ENCODE measurements around the gene EBF3. TPM values are rescaled to one million over a fixed set of nuclear protein-coding genes. Genes with fewer than 3 reads are reported as not detected.

The EBF3 gene
- total and polyA plus RNA-seq, 2 experiments from 2014 or later = 0.22 to 0.77 TPM

DNA sequence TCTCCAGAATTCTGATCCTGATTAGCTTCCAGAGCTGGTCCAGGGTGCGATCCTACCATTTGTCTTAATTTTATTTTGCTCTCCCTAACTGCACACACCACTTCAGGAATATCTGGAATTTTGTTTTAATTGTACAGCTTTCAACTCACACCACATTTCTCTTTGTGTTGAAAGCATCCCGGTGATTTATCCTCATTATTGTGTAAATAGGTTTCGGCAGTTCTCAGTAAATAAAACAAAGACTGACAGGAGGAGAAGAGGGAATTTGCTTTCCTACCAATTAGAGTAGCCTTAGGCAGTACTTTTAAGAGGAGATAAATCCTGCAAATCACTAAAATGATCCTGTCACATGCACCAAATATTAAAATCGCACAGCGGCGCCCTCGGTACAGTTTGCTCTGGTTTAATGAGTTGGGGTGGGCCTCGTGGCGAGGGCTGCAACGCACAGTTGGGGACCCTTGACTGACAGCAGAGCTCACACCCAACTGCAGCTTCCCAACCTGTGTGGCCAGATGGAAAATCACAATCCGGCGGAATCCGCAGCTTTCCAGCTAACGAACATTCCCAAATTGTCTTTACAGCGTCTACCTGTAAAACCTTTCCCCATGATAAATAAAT lies 62.6 kb downstream of the EBF3 start:
- no peaks in the 10 kb centered on the region for H3K36me3 ChIP-seq (replicated peaks; ENCODE audit: insufficient read depth, low read depth)
- H2AFZ ChIP-seq = no peak overlapping the region
- 54% methylated on average over 15 of the region's 15 CpGs for WGBS (ENCODE audit: low lambda C conversion rate, missing lambda C conversion rate)
- peaks cover 35% of the 10 kb centered on the region for H3K27me3 ChIP-seq
- no peaks in the 10 kb centered on the region for H3K79me2 ChIP-seq
- TF ChIP-seq EZH2 (IDR thresholded peaks at IDR 0.05; ENCODE audit: borderline replicate concordance) (no peak), EZH2phosphoT487 (IDR thresholded peaks at IDR 0.05; ENCODE audit: low read depth, severe bottlenecking, unreplicated experiment) (no peak)
- TF ChIP-seq, protein P1, sequence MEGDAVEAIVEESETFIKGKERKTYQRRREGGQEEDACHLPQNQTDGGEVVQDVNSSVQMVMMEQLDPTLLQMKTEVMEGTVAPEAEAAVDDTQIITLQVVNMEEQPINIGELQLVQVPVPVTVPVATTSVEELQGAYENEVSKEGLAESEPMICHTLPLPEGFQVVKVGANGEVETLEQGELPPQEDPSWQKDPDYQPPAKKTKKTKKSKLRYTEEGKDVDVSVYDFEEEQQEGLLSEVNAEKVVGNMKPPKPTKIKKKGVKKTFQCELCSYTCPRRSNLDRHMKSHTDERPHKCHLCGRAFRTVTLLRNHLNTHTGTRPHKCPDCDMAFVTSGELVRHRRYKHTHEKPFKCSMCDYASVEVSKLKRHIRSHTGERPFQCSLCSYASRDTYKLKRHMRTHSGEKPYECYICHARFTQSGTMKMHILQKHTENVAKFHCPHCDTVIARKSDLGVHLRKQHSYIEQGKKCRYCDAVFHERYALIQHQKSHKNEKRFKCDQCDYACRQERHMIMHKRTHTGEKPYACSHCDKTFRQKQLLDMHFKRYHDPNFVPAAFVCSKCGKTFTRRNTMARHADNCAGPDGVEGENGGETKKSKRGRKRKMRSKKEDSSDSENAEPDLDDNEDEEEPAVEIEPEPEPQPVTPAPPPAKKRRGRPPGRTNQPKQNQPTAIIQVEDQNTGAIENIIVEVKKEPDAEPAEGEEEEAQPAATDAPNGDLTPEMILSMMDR (IDR thresholded peaks at IDR 0.05; ENCODE audit: poor library complexity) = no peak
- H3K4me1 ChIP-seq (ENCODE audit: insufficient read depth) = no peaks in the 10 kb centered on the region
- H3K4me3 ChIP-seq = no peak overlapping the region
- H4K20me1 ChIP-seq (ENCODE audit: insufficient read depth, poor library complexity, severe bottlenecking) = no peaks in the 10 kb centered on the region
- DNase-seq (ENCODE audit: low spot score) = no peak
- H3K4me2 ChIP-seq = no peak overlapping the region
- H3K9me3 ChIP-seq (ENCODE audit: low read depth) = no peaks in the 10 kb centered on the region
- no peak overlapping the region for H3K27ac ChIP-seq
- no peaks in the 10 kb centered on the region for H3K9me2 ChIP-seq (replicated peaks; ENCODE audit: insufficient read depth)

DNA sequence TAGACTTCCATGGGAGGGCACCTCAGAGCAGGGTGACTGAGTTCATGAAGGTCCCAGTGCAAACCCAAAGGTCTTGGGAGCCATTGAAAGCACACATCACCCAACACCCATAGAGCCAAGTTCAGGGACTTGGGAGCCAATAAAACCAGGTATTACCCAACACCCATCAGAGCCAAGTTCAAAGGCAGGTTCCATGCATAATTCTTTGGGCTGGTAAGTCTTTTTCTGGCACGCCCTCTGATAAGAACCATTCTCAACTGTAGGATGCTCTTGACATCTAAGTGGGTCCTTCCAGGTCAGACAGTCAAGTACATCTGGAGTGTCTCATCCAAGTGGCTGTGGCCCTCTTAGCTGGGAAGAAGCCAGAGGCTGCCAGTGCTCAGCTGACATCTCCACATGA lies 63.2 kb downstream of the EBF3 start:
- Histone ChIP-seq H3K79me2 (no peaks in the 10 kb centered on the region), H3K9me2 (replicated peaks; ENCODE audit: insufficient read depth) (no peaks in the 10 kb centered on the region), H3K4me3 (no peak overlapping the region), H3K27me3 (peaks cover 35% of the 10 kb centered on the region), H3K4me2 (no peak overlapping the region), H3K9me3 (ENCODE audit: low read depth) (no peaks in the 10 kb centered on the region), H3K27ac (no peak overlapping the region), H3K4me1 (ENCODE audit: insufficient read depth) (no peaks in the 10 kb centered on the region), H3K36me3 (replicated peaks; ENCODE audit: insufficient read depth, low read depth) (no peaks in the 10 kb centered on the region), H4K20me1 (ENCODE audit: insufficient read depth, poor library complexity, severe bottlenecking) (no peaks in the 10 kb centered on the region), H2AFZ (no peak overlapping the region)
- TF ChIP-seq EZH2 (IDR thresholded peaks at IDR 0.05; ENCODE audit: borderline replicate concordance) (no peak), EZH2phosphoT487 (IDR thresholded peaks at IDR 0.05; ENCODE audit: low read depth, severe bottlenecking, unreplicated experiment) (no peak)
- TF ChIP-seq, protein P1 (IDR thresholded peaks at IDR 0.05; ENCODE audit: poor library complexity) = no peak
- WGBS (ENCODE audit: low lambda C conversion rate, missing lambda C conversion rate) = 100% methylated on average over 1 of the region's 1 CpG
- DNase-seq (ENCODE audit: low spot score) = no peak

- H3K9me2 ChIP-seq (replicated peaks; ENCODE audit: insufficient read depth) = no peaks in the 10 kb centered on the region
- DNase-seq (ENCODE audit: low spot score) = no peak
- no peak overlapping the region for H3K27ac ChIP-seq
- H3K4me2 ChIP-seq = no peak overlapping the region
- H3K9me3 ChIP-seq (ENCODE audit: low read depth) = no peaks in the 10 kb centered on the region
- no peaks in the 10 kb centered on the region for H4K20me1 ChIP-seq (ENCODE audit: insufficient read depth, poor library complexity, severe bottlenecking)
- peaks cover 35% of the 10 kb centered on the region for H3K27me3 ChIP-seq
- WGBS (ENCODE audit: low lambda C conversion rate, missing lambda C conversion rate) = 76% methylated on average over 21 of the region's 22 CpGs
- no peaks in the 10 kb centered on the region for H3K4me1 ChIP-seq (ENCODE audit: insufficient read depth)
- no peaks in the 10 kb centered on the region for H3K36me3 ChIP-seq (replicated peaks; ENCODE audit: insufficient read depth, low read depth)
- TF ChIP-seq EZH2 (IDR thresholded peaks at IDR 0.05; ENCODE audit: borderline replicate concordance) (no peak), EZH2phosphoT487 (IDR thresholded peaks at IDR 0.05; ENCODE audit: low read depth, severe bottlenecking, unreplicated experiment) (no peak)
- TF ChIP-seq, protein P1 (IDR thresholded peaks at IDR 0.05; ENCODE audit: poor library complexity) = no peak
- H3K4me3 ChIP-seq = no peak overlapping the region
- no peak overlapping the region for H2AFZ ChIP-seq
- no peaks in the 10 kb centered on the region for H3K79me2 ChIP-seq
Observed at GRCh38 chr10:129899276-129900130, 64.6 kb downstream of the EBF3 start.
